ENCODE data around the gene ODF2L.

The ODF2L gene

GRCh38 chr1:86303041-86303690 is 93.0 kb downstream of the ODF2L start:
- DNase-seq, result no peak

Measured in NCI-H1694 treated with DMSO at 0.1 percent for 48 hours (cell line).